Endothelial cell of umbilical vein (primary cell): ENCODE measurements around the gene WHRN.

Experiments
- EZH2 ChIP-seq: IDR thresholded peaks from 2 replicates; pipeline ENCODE4 v1.6.1; 2012; ENCODE audit warnings: borderline replicate concordance, low read depth, mild to moderate bottlenecking, moderate library complexity, low read length, inconsistent platforms; ENCODE audit not compliant: severe bottlenecking
- MYC ChIP-seq: IDR thresholded peaks from one replicate; pipeline ENCODE4 v1.6.1; 2011; ENCODE audit warnings: mild to moderate bottlenecking, low read depth, low read length
- POLR2A ChIP-seq: IDR thresholded peaks from 2 replicates; pipeline ENCODE4 v1.6.1; 2012; ENCODE audit warnings: low read depth, mild to moderate bottlenecking, control low read depth, low read length
- POLR2AphosphoS5 ChIP-seq: IDR thresholded peaks from 2 replicates; pipeline ENCODE4 v1.6.1; 2012; ENCODE audit warnings: low read depth, mild to moderate bottlenecking, control low read depth, low read length, moderate library complexity; ENCODE audit not compliant: insufficient read depth
- TF ChIP-seq, protein P1 (sequence below), 2 donors: IDR thresholded peaks; 1 replicate in 1 of 2; 2 replicates in 1 of 2; pipeline ENCODE4 v1.5.1; 2011; ENCODE audit warnings: low read length in 2 of 2, mild to moderate bottlenecking in 2 of 2, moderate library complexity in 2 of 2, control low read depth in 1 of 2, inconsistent platforms in 1 of 2, low read depth in 1 of 2; ENCODE audit not compliant: insufficient read depth in 1 of 2; ENCODE audit errors: extremely low read depth in 1 of 2

DNA sequence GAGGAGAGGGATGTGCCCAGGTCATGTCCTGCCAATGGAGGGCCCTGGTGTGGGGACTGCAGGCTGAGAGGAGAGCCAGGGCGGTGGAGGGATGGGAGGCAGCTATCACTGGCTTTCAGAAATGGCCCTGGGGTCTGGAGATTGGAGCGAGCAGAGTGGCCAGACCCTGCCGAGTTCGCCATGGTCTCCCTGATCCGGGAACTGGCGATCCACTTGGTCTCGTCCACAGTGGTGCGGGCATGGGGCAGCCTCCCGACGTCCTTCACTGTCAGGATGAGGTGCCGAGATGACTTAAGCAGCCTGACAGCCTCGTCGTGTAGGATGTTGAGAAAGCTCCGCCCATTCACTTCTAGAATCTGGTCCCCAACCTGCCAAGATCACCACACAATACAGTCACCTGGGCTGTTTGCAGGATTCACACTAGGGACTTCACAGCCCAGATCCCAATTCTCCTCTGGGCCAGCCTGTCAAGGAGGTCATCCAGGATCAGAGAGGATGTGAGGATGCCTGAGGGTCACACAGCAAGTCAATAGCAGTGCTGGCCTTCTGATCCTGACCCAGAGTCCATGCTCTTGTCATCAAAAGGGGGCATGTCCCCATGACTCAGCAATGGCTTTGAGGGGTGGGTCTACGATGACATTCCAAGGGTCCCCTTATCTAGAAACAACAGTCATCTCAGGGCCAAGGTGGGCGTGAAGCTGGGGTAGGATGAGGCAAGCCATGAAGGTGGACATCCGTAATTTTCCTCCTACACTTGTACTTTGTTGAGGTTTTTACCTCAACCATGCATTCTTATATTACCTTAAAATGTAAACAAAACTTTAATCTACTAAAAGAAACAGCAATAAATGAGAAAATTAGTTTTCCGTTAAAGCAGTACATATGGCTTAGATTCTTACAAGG is 79.0 kb downstream of the WHRN start:
- TF ChIP-seq MYC: no peak
- TF ChIP-seq, protein P1, sequence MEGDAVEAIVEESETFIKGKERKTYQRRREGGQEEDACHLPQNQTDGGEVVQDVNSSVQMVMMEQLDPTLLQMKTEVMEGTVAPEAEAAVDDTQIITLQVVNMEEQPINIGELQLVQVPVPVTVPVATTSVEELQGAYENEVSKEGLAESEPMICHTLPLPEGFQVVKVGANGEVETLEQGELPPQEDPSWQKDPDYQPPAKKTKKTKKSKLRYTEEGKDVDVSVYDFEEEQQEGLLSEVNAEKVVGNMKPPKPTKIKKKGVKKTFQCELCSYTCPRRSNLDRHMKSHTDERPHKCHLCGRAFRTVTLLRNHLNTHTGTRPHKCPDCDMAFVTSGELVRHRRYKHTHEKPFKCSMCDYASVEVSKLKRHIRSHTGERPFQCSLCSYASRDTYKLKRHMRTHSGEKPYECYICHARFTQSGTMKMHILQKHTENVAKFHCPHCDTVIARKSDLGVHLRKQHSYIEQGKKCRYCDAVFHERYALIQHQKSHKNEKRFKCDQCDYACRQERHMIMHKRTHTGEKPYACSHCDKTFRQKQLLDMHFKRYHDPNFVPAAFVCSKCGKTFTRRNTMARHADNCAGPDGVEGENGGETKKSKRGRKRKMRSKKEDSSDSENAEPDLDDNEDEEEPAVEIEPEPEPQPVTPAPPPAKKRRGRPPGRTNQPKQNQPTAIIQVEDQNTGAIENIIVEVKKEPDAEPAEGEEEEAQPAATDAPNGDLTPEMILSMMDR (IDR thresholded peaks at IDR 0.05; ENCODE audit: extremely low read depth in 1 of 2, insufficient read depth in 1 of 2, low read depth in 1 of 2, low read length in 2 of 2): no peak
- no peak for TF ChIP-seq EZH2
- TF ChIP-seq POLR2AphosphoS5: no peak
- no peak for TF ChIP-seq POLR2A
